HCT116 (cell line): ENCODE results near the gene NAT9. TPM values are rescaled to one million over a fixed set of nuclear protein-coding genes. Genes with fewer than 3 reads are reported as not detected.
A peak's percentile ranks its signal among the peaks of the same experiment; 100 is the strongest.

Experiments used
- ATAC-seq: fragments of 200-7000 bp; cut with Tn5 transposase; 2 replicates; pipeline ENCODE4 v1.9.1; 2020; ENCODE audit warnings: mild to moderate bottlenecking, moderate library complexity
- BruUV-seq: library from RNA; stranded (reverse); fragments of 400-500 nt; replicated peaks from 2 replicates; lab custom pipeline; 2021; lab: Mats Ljungman, UMichigan
- CTCF ChIA-PET: fragments of 300-600 bp; sonication (Branson Sonifier 250); formaldehyde crosslinking; loops from one replicate; lab custom pipeline; 2021; ENCODE audit warnings: antibody characterized with exemption; lab: Charles Lee
- POLR2A ChIA-PET: fragments of 300-600, 350-600 bp; sonication (Branson Sonifier 250); formaldehyde crosslinking; loops from one replicate; lab custom pipeline; 2021; ENCODE audit warnings: antibody characterized with exemption; lab: Charles Lee
- RAD21 ChIA-PET, 2 experiments: fragments of 300-600 bp; sonication (Branson Sonifier 250); formaldehyde crosslinking; loops; one replicate each; lab custom pipeline; 2023; ENCODE audit warnings: low total read pairs in 2 of 2; ENCODE audit not compliant: uncharacterized antibody in 2 of 2, unreplicated experiment in 2 of 2, low non-redundant PET in 1 of 2; lab: Charles Lee
- DNase-seq: peaks from one replicate; pipeline ENCODE4 v3.0.0-alpha.2; 2010; ENCODE audit warnings: low read depth, low spot score
- H2AFZ ChIP-seq: fragments of 200-600 bp; shearing (Covaris generic), sonication (generic); 2 replicates; pipeline ENCODE4 v1.6.1; 2017; ENCODE audit warnings: low read depth, mixed run types, mixed read lengths, antibody characterized with exemption, low read length; ENCODE audit not compliant: poor library complexity, severe bottlenecking
- H3K27ac ChIP-seq: 2 replicates; pipeline ENCODE4 v1.5.1; 2012; ENCODE audit warnings: low read depth, low read length
- H3K27me3 ChIP-seq: fragments of 200-600 bp; sonication (generic); 2 replicates; pipeline ENCODE4 v1.6.1; 2016; ENCODE audit warnings: mixed run types, low read length, mixed read lengths; ENCODE audit not compliant: insufficient read depth
- H3K36me3 ChIP-seq, 2 experiments: fragments of 200-500 bp in 1 of 2; fragments of 200-600 bp in 1 of 2; sonication (Bioruptor generic) in 1 of 2; sonication (generic) in 1 of 2; 2 replicates each; pipeline versions ENCODE4 v1.5.1 to v1.6.1; 2014 to 2016; ENCODE audit warnings: low read length in 2 of 2, inconsistent platforms in 1 of 2, mixed read lengths in 1 of 2, mixed run types in 1 of 2; ENCODE audit not compliant: insufficient read depth in 2 of 2, control insufficient read depth in 1 of 2
- H3K4me1 ChIP-seq, 2 experiments: fragments of 200-600 bp in 1 of 2; sonication (generic) in 1 of 2; 2 replicates each; pipeline versions ENCODE4 v1.5.1 to v1.6.1; 2012 to 2017; ENCODE audit warnings: low read length in 2 of 2, inconsistent platforms in 1 of 2, mild to moderate bottlenecking in 1 of 2, mixed read lengths in 1 of 2, mixed run types in 1 of 2, moderate library complexity in 1 of 2; ENCODE audit not compliant: insufficient read depth in 2 of 2, control insufficient read depth in 1 of 2
- H3K4me2 ChIP-seq: fragments of 200-600 bp; sonication (generic); 2 replicates; pipeline ENCODE4 v1.6.1; 2017; ENCODE audit warnings: mixed run types, low read length, mixed read lengths
- H3K4me3 ChIP-seq, 2 experiments: fragments of 200-600 bp in 1 of 2; sonication (generic) in 1 of 2; replicated peaks in 1 of 2; 2 replicates each; pipeline ENCODE4 v1.5.1; 2011 to 2016; ENCODE audit warnings: low read length in 2 of 2, control low read depth in 1 of 2, low read depth in 1 of 2, mild to moderate bottlenecking in 1 of 2, mixed read lengths in 1 of 2, mixed run types in 1 of 2
- H3K79me2 ChIP-seq: fragments of 200-600 bp; sonication (generic); 2 replicates; pipeline ENCODE4 v1.6.1; 2017; ENCODE audit warnings: mild to moderate bottlenecking, mixed run types, low read length, moderate library complexity, mixed read lengths; ENCODE audit not compliant: insufficient read depth
- H3K9ac ChIP-seq: fragments of 200-600 bp; sonication (generic); 2 replicates; pipeline ENCODE4 v1.6.1; 2016; ENCODE audit warnings: low read length, mixed read lengths
- H3K9me2 ChIP-seq: fragments of 200-600 bp; sonication (generic), shearing (Covaris generic); 2 replicates; pipeline ENCODE4 v1.6.1; 2017; ENCODE audit warnings: mixed run types, mild to moderate bottlenecking, moderate library complexity; ENCODE audit not compliant: insufficient read depth
- H3K9me3 ChIP-seq, 2 experiments: fragments of 200-500 bp in 1 of 2; fragments of 200-600 bp in 1 of 2; sonication (Bioruptor generic) in 1 of 2; sonication (generic) in 1 of 2; 2 replicates each; pipeline ENCODE4 v1.6.1; 2014 to 2017; ENCODE audit warnings: low read length in 2 of 2, mixed read lengths in 2 of 2, inconsistent platforms in 1 of 2, low read depth in 1 of 2, mild to moderate bottlenecking in 1 of 2, mixed run types in 1 of 2, moderate library complexity in 1 of 2; ENCODE audit not compliant: control insufficient read depth in 1 of 2, insufficient read depth in 1 of 2
- H4K20me1 ChIP-seq: fragments of 200-600 bp; sonication (generic), shearing (Covaris generic); 2 replicates; pipeline ENCODE4 v1.6.1; 2017; ENCODE audit warnings: mixed run types, mild to moderate bottlenecking, moderate library complexity; ENCODE audit not compliant: insufficient read depth
- CBX3 ChIP-seq: IDR thresholded peaks from 2 replicates; pipeline ENCODE4 v1.6.1; 2012; ENCODE audit warnings: low read depth
- CTCF ChIP-seq, 3 experiments: fragments of 200-600 bp in 1 of 3; sonication (generic) in 1 of 3; IDR thresholded peaks in 2 of 3; conservative IDR thresholded peaks in 1 of 3; 2 replicates each; pipeline ENCODE4 v1.5.1; 2012 to 2017; ENCODE audit warnings: low read depth in 2 of 3, low read length in 2 of 3, antibody characterized with exemption in 1 of 3, borderline replicate concordance in 1 of 3, control low read depth in 1 of 3, mild to moderate bottlenecking in 1 of 3, mixed read lengths in 1 of 3, mixed run types in 1 of 3, moderate library complexity in 1 of 3; ENCODE audit not compliant: insufficient read depth in 1 of 3
- EGR1 ChIP-seq: IDR thresholded peaks from 2 replicates; pipeline ENCODE4 v1.6.1; 2012; ENCODE audit warnings: low read depth
- ELF1 ChIP-seq: IDR thresholded peaks from 2 replicates; pipeline ENCODE4 v1.6.1; 2012; ENCODE audit warnings: low read depth, borderline replicate concordance
- EZH2 ChIP-seq: fragments of 200-600 bp; sonication (generic); IDR thresholded peaks from 2 replicates; pipeline ENCODE4 v1.6.1; 2017; ENCODE audit warnings: antibody characterized with exemption, mixed run types
- EZH2phosphoT487 ChIP-seq: fragments of 200-600 bp; IDR thresholded peaks from 2 replicates; pipeline ENCODE4 v1.6.1; 2018; ENCODE audit warnings: antibody characterized with exemption, borderline replicate concordance
- JUND ChIP-seq: IDR thresholded peaks from 2 replicates; pipeline ENCODE4 v1.6.1; 2012
- MAX ChIP-seq: IDR thresholded peaks from 2 replicates; pipeline ENCODE4 v1.6.1; 2012
- POLR2A ChIP-seq: IDR thresholded peaks from 2 replicates; pipeline ENCODE4 v1.7.0; 2011; ENCODE audit warnings: borderline replicate concordance; ENCODE audit not compliant: insufficient read depth, insufficient read length; ENCODE audit errors: extremely low read depth
- POLR2AphosphoS5 ChIP-seq: IDR thresholded peaks from 2 replicates; pipeline ENCODE4 v1.6.1; 2011; ENCODE audit warnings: mild to moderate bottlenecking, low read depth, low read length, moderate library complexity
- RAD21 ChIP-seq: IDR thresholded peaks from 2 replicates; pipeline ENCODE4 v1.6.1; 2012; ENCODE audit warnings: low read depth, mild to moderate bottlenecking
- SIN3A ChIP-seq: IDR thresholded peaks from 2 replicates; pipeline ENCODE4 v1.6.1; 2012; ENCODE audit warnings: low read depth
- SP1 ChIP-seq: IDR thresholded peaks from 2 replicates; pipeline ENCODE4 v1.6.1; 2012; ENCODE audit warnings: low read depth
- SRF ChIP-seq: IDR thresholded peaks from 2 replicates; pipeline ENCODE4 v1.6.1; 2012; ENCODE audit warnings: low read depth
- YY1 ChIP-seq: IDR thresholded peaks from 2 replicates; pipeline ENCODE4 v1.6.1; 2011; ENCODE audit warnings: low read length, low read depth, moderate library complexity, mild to moderate bottlenecking; ENCODE audit not compliant: insufficient replicate concordance; ENCODE audit errors: extremely low read depth
- ZFX ChIP-seq: fragments of 450-650 bp; IDR thresholded peaks from 2 replicates; pipeline ENCODE4 v1.6.1; 2017
- intact Hi-C: fragments of 100-400 bp; cut with micrococcal nuclease; formaldehyde crosslinking; loops from 2 replicates; pipeline ENCODE4 v1.10.0; 2022
- total RNA-seq: library from RNA; stranded (reverse); gene quantifications from one replicate; pipeline ENCODE4 v1.2.1, GENCODE V29; 2021; ENCODE audit not compliant: unreplicated experiment
- TF ChIP-seq, protein P1 (sequence below): IDR thresholded peaks from 2 replicates; pipeline ENCODE4 v1.6.1; 2011; ENCODE audit warnings: mild to moderate bottlenecking, low read length, moderate library complexity; ENCODE audit not compliant: insufficient replicate concordance; ENCODE audit errors: extremely low read depth

NAT9 gene
- total RNA-seq, 1 experiment from 2014 or later = 88.7 TPM

GRCh38 chr17:74773871-74774286 is 2.3 kb downstream of the NAT9 start:
- ChIA-PET CTCF (interaction anchor here (1.3 to 3.5 kb wide), 3 partner anchors 28 to 116 kb away, joined by 3 to 20 read pairs (median 5); no protein-coding TSS in a partner anchor), RAD21 (no interaction called here), POLR2A (interaction anchor here (1.3 kb wide), 1 partner anchor 26 kb away, joined by 3 read pairs; no protein-coding TSS in a partner anchor)
- no TSS peak for BruUV-seq
- Histone ChIP-seq H3K4me3 (no peak overlapping the region), H3K79me2 (peaks cover 55% of the 10 kb centered on the region), H3K9me3 (no peaks in the 10 kb centered on the region), H4K20me1 (no peaks in the 10 kb centered on the region), H3K9me2 (no peaks in the 10 kb centered on the region), H2AFZ (no peak overlapping the region), H3K27ac (peak overlapping the region; percentile 22; the same call in 1 of the 2 replicates), H3K36me3 (peaks cover 15 to 47% of the 10 kb centered on the region in 2 experiments; a peak in 3 of 4 replicates), H3K9ac (no peak overlapping the region), H3K27me3 (no peaks in the 10 kb centered on the region), H3K4me1 (peaks cover 9 to 16% of the 10 kb centered on the region in 2 experiments), H3K4me2 (no peak overlapping the region)
- intact Hi-C loops = no loop called here
- no peak for ATAC-seq
- TF ChIP-seq MAX = no peak
- no peak for TF ChIP-seq YY1
- TF ChIP-seq SP1 = no peak
- no peak for TF ChIP-seq EGR1
- TF ChIP-seq RAD21 = no peak
- TF ChIP-seq CBX3 = no peak
- no peak for TF ChIP-seq SRF
- TF ChIP-seq SIN3A = no peak
- TF ChIP-seq POLR2AphosphoS5 = no peak
- no peak for TF ChIP-seq CTCF (IDR thresholded peaks at IDR 0.05 in 2 of 3, conservative IDR thresholded peaks at IDR 0.05 in 1 of 3; ENCODE audit: borderline replicate concordance in 1 of 3, insufficient read depth in 1 of 3, low read depth in 2 of 3, low read length in 2 of 3)
- TF ChIP-seq ZFX = no peak
- TF ChIP-seq POLR2A = no peak
- TF ChIP-seq ELF1 = no peak
- no peak for TF ChIP-seq JUND
- no peak for TF ChIP-seq EZH2
- TF ChIP-seq, protein P1, sequence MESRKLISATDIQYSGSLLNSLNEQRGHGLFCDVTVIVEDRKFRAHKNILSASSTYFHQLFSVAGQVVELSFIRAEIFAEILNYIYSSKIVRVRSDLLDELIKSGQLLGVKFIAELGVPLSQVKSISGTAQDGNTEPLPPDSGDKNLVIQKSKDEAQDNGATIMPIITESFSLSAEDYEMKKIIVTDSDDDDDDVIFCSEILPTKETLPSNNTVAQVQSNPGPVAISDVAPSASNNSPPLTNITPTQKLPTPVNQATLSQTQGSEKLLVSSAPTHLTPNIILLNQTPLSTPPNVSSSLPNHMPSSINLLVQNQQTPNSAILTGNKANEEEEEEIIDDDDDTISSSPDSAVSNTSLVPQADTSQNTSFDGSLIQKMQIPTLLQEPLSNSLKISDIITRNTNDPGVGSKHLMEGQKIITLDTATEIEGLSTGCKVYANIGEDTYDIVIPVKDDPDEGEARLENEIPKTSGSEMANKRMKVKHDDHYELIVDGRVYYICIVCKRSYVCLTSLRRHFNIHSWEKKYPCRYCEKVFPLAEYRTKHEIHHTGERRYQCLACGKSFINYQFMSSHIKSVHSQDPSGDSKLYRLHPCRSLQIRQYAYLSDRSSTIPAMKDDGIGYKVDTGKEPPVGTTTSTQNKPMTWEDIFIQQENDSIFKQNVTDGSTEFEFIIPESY = no peak
- no peak for TF ChIP-seq EZH2phosphoT487
- no peak for DNase-seq
